GM21528 (cell line): Measurements from ENCODE around the gene NAA15.
"Not testable (repeated sequence)": the region's sequence is repeated elsewhere in the genome, so short reads cannot be mapped to it uniquely, and the experiment has no call there.

Source experiments
- ATAC-seq: cut with Tn5 transposase; IDR thresholded peaks from one replicate; pipeline ENCODE4 v1.9.1; 2021; ENCODE audit warnings: mild to moderate bottlenecking, moderate library complexity; ENCODE audit not compliant: unreplicated experiment, low FRiP score

Gene NAA15

GRCh38 chr4:139333046-139333445 is 31.7 kb downstream of the NAA15 start:
- ATAC-seq, result no peak

DNA sequence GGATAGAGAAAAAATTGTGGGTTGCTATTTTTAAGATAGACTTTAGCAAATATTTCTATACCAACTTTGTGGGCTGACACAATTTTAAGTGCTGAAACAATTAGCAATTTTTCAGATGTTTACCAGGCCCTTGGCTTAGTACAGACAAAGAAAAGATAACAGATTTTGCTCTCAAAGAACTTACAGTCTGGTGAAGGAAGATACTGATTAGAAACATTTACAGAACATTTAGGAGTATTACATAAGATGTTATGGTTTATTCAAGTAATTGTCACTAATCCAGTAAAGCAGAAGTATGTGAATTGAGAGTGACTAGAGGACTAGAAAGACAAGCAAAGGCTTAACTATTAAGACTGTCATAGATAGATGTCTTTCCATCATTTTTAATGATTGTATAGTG is 36.3 kb downstream of the NAA15 start:
- ATAC-seq, result no peak

GRCh38 chr4:139361301-139361700 is 60.0 kb downstream of the NAA15 start:
- ATAC-seq, result no peak

- ATAC-seq, result no peak
Measured at GRCh38 chr4:139367421-139368090, 66.3 kb downstream of the NAA15 start.

DNA sequence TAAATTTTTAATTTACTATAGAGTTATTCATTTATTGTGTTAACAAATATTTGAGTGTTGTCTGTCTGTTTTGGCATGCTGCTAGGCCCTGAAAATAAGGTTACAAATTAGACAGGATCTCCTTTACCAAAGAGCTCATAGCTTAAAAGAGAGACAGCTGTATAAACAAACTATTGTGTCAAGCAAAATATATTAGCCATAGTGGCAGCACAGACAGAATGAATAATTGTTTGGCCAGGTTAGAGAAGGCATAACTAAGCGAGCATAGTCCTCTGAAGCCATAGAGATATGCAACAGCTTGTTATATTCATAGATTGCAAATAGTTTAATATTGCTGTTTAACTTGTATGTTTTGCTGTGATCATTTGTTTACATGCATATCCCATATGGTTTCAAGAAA is 67.7 kb downstream of the NAA15 start:
- ATAC-seq, result no peak

DNA sequence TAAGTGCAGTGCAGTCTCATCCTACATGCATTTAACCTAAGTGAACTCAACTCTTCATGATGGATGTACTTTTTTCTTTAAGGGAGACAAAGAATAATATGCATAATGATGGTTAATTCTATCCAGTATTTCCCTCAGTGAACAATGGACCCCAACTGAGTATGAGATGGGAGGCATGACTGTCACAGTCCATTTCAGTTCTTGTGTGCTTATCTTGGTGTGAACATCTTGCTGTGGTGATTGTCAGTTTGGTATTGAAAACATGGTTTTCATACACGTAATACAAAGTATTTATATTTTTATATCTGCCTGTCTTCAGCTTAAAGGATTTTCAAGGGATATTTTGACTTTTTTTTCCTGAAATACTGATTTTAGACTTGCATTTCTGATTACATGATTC is 72.9 kb downstream of the NAA15 start:
- no peak for ATAC-seq

GRCh38 chr4:139386421-139386820 is 85.1 kb downstream of the NAA15 start:
- no peak for ATAC-seq

DNA sequence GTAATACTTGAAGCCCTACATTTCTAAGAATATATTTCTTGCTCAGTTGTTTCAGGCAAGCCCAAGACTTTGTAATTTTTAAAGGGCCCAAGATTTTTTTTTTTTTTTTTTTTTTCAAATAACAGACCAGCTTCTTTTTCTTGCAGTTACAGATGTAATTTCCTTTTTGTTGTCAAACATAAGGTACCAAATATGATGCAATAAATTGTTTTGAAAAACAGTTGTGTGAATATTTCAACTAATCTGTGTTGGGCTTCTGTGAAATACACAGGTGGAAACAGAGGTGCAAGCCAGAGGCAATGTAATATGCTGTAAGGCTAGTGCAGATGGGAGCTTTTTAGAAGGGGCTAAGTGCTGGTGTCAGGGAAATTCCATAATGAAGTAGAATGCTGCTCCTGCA is 87.8 kb downstream of the NAA15 start:
- no peak for ATAC-seq

- ATAC-seq, result no peak
Measured at GRCh38 chr4:139389991-139390390, 88.7 kb downstream of the NAA15 start.

GRCh38 chr4:139391731-139392130 is 90.4 kb downstream of the NAA15 start:
- ATAC-seq, result no peak

GRCh38 chr4:139392797-139393196 is 91.5 kb downstream of the NAA15 start:
- ATAC-seq, result no peak

DNA sequence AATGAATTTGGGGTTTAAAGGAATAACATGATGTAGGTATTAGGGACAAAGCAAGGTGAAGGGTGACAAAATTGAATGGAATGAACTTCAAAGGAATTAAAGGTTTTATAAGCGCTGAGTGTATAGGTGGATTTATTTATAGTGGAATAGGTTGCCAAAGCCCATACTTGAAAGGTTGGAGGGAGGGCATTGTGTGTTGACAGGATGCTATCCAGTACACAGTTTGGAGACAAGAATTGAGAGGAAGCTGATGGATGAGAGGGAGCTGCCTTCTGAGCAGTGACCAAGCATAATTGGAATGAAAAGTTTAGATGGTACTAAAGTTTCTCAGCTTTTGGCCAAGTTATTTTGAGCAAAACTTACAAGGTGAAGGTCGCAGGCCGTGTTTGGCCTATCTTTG is 100.1 kb downstream of the NAA15 start:
- ATAC-seq, result no peak

DNA sequence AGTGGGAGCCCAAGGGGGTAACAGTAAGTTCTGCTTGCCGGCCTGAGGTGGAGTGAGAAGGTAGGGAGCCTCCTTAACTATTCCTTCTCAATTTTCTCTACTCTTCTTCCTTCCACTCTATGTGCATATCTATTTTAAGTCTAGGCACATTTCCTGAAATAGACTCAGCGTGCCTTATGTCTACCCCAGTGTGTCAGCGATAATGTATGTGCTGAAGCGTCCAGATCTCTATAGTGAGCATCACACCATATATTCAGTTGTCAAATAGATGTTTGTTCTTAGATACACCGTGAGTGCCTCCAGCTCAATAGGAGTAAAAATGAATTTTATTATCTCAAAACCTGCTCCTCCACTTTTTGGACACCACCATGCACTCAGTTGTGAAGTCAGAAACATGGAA is 101.1 kb downstream of the NAA15 start:
- ATAC-seq, result no peak

GRCh38 chr4:139403462-139403861 is 102.2 kb downstream of the NAA15 start:
- no peak for ATAC-seq

- no peak for ATAC-seq
Measured at GRCh38 chr4:139410312-139410711, 109.0 kb downstream of the NAA15 start.

- not testable (repeated sequence) for ATAC-seq
Measured at GRCh38 chr4:139414671-139415210, 113.4 kb downstream of the NAA15 start.

GRCh38 chr4:139416073-139416673 is 114.9 kb downstream of the NAA15 start:
- no peak for ATAC-seq

- ATAC-seq, result peak; percentile 71
Measured at GRCh38 chr4:139419388-139419914, 118.1 kb downstream of the NAA15 start.

GRCh38 chr4:139420652-139421051 is 119.3 kb downstream of the NAA15 start:
- no peak for ATAC-seq

DNA sequence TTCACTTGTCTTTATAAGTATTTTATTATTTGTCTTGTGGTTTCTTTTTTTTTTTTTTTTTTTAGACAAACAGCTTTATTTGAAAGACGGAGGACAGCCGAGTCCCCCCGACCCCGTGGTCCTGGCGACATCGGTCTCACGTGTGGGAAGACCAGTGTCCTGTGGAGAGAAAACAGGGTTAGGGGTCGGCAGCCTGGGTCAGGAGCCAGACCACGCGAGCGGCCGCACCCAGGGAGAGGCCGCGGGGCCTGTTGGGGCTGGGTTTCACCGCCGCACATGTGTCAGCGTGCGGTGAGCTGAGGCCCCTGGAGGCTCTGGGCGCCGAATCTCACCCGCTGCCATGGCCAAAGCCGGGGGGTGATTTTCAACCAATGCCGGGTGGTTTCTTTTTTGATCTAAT is 134.8 kb downstream of the NAA15 start:
- ATAC-seq, result no peak

GRCh38 chr4:139438141-139438540 is 136.8 kb downstream of the NAA15 start:
- no peak for ATAC-seq

DNA sequence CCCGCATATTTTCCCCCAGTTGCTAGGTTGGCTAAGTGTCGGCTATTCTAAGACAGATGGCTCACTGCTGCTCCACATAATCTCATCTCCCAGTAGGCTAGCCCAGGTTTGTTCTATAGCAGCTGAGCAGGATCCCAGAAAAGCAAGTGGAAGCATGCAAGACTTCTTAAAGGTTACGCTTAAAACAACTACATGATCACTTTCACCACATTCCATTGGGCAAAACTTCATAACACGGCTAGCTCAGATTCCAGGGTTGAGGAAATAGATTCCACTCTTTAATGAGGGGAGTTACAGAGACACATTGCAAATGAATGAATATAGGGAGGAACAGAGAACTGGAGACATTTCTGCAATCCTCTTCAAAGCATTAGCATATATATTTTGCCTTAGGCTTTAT is 139.7 kb downstream of the NAA15 start:
- ATAC-seq, result no peak
